OCI-LY3 (cell line): Measurements from ENCODE around the gene POLDIP2.

ENCODE experiments used
- H2AFZ ChIP-seq: fragments of 200-600, 300-600 bp; shearing (Covaris generic); 2 replicates; pipeline ENCODE4 v1.6.0; 2014; ENCODE audit warnings: antibody characterized with exemption, low read depth, low read length
- H3K27ac ChIP-seq: fragments of 200-600, 300-600 bp; sonication (generic); 2 replicates; pipeline ENCODE4 v1.5.1; 2014; ENCODE audit warnings: mild to moderate bottlenecking, low read length, moderate library complexity, mixed read lengths
- H3K27me3 ChIP-seq: fragments of 200-600, 300-600 bp; sonication (generic); 2 replicates; pipeline ENCODE4 v1.6.1; 2014; ENCODE audit warnings: low read depth, low read length, mixed read lengths
- H3K36me3 ChIP-seq: fragments of 200-600, 300-600 bp; sonication (generic); replicated peaks from 2 replicates; pipeline ENCODE3; 2014; ENCODE audit warnings: low read depth, low read length, mixed read lengths
- H3K4me1 ChIP-seq: fragments of 300-600, 200-600 bp; sonication (generic); 2 replicates; pipeline ENCODE4 v1.6.1; 2014; ENCODE audit warnings: low read length, mixed read lengths
- H3K4me2 ChIP-seq: fragments of 200-600, 300-600 bp; sonication (generic); 2 replicates; pipeline ENCODE4 v1.6.1; 2014; ENCODE audit warnings: low read length, mixed read lengths
- H3K4me3 ChIP-seq: fragments of 300-600, 200-600 bp; sonication (generic); 2 replicates; pipeline ENCODE4 v1.5.1; 2014; ENCODE audit warnings: antibody characterized with exemption, mild to moderate bottlenecking, low read length, moderate library complexity
- H3K79me2 ChIP-seq: fragments of 300-600, 200-600 bp; shearing (Covaris generic); 2 replicates; pipeline ENCODE4 v1.6.1; 2014; ENCODE audit warnings: mild to moderate bottlenecking, low read length, mixed read lengths
- H3K9ac ChIP-seq: fragments of 300-600, 200-600 bp; shearing (Covaris generic); 2 replicates; pipeline ENCODE4 v1.6.0; 2014; ENCODE audit warnings: mild to moderate bottlenecking, low read length, moderate library complexity
- H3K9me3 ChIP-seq: fragments of 200-600, 300-600 bp; shearing (Covaris generic); 2 replicates; pipeline ENCODE4 v1.6.1; 2014; ENCODE audit warnings: low read length, mixed read lengths; ENCODE audit not compliant: insufficient read depth
- H4K20me1 ChIP-seq: fragments of 200-600, 300-600 bp; sonication (generic); 2 replicates; pipeline ENCODE4 v1.6.1; 2016; ENCODE audit warnings: low read length, mixed read lengths; ENCODE audit not compliant: insufficient read depth
- CTCF ChIP-seq: fragments of 200-600, 300-600 bp; sonication (generic); IDR thresholded peaks from 2 replicates; pipeline ENCODE4 v1.5.1; 2014; ENCODE audit warnings: antibody characterized with exemption, low read length, low read depth
- EZH2phosphoT487 ChIP-seq: fragments of 200-600 bp; shearing (Covaris generic); IDR thresholded peaks from 2 replicates; pipeline ENCODE4 v1.6.1; 2018; ENCODE audit warnings: antibody characterized with exemption, mixed run types, low read depth

Gene POLDIP2

GRCh38 chr17:28313841-28314240 lies 43.5 kb downstream of the POLDIP2 start:
- Histone ChIP-seq H3K36me3 (no peaks in the 10 kb centered on the region), H3K9me3 (no peaks in the 10 kb centered on the region), H3K27me3 (no peaks in the 10 kb centered on the region), H3K79me2 (peaks cover 20% of the 10 kb centered on the region), H3K4me3 (no peak overlapping the region), H3K4me1 (peaks cover 18% of the 10 kb centered on the region), H2AFZ (no peak overlapping the region), H3K27ac (no peak overlapping the region), H4K20me1 (no peaks in the 10 kb centered on the region), H3K4me2 (no peak overlapping the region), H3K9ac (no peak overlapping the region)
- no peak for TF ChIP-seq EZH2phosphoT487
- TF ChIP-seq CTCF: no peak

- no peak overlapping the region for H3K4me2 ChIP-seq
- H3K36me3 ChIP-seq: no peaks in the 10 kb centered on the region
- no peaks in the 10 kb centered on the region for H3K9me3 ChIP-seq
- TF ChIP-seq EZH2phosphoT487: no peak
- no peak for TF ChIP-seq CTCF
- no peaks in the 10 kb centered on the region for H3K27me3 ChIP-seq
- H3K4me1 ChIP-seq: peaks cover 9% of the 10 kb centered on the region
- H3K9ac ChIP-seq: no peak overlapping the region
- no peak overlapping the region for H2AFZ ChIP-seq
- H3K27ac ChIP-seq: no peak overlapping the region
- H3K79me2 ChIP-seq: no peaks in the 10 kb centered on the region
- no peaks in the 10 kb centered on the region for H4K20me1 ChIP-seq
- H3K4me3 ChIP-seq: no peak overlapping the region
Observed at GRCh38 chr17:28306954-28307401, 50.3 kb downstream of the POLDIP2 start.

- Histone ChIP-seq H3K9ac (no peak overlapping the region), H3K4me2 (no peak overlapping the region), H4K20me1 (no peaks in the 10 kb centered on the region), H3K27ac (no peak overlapping the region), H3K4me3 (no peak overlapping the region), H3K9me3 (no peaks in the 10 kb centered on the region), H3K36me3 (no peaks in the 10 kb centered on the region), H3K79me2 (no peaks in the 10 kb centered on the region), H3K27me3 (no peaks in the 10 kb centered on the region), H2AFZ (no peak overlapping the region), H3K4me1 (peaks cover 21% of the 10 kb centered on the region)
- no peak for TF ChIP-seq CTCF
- TF ChIP-seq EZH2phosphoT487: no peak
Observed at GRCh38 chr17:28298449-28298848, 58.9 kb downstream of the POLDIP2 start.
